GM21576 (cell line): Measurements from ENCODE around the gene UQCC2.

Source experiments
- ATAC-seq: cut with Tn5 transposase; IDR thresholded peaks from one replicate; pipeline ENCODE4 v1.9.1; 2021; ENCODE audit warnings: mild to moderate bottlenecking, moderate library complexity; ENCODE audit not compliant: unreplicated experiment

Gene UQCC2

GRCh38 chr6:33692078-33692759 lies 19.3 kb downstream of the UQCC2 start:
- ATAC-seq: no peak

- no peak for ATAC-seq
These were observed 19.9 kb downstream of the UQCC2 start for GRCh38 chr6:33691456-33692077.

DNA sequence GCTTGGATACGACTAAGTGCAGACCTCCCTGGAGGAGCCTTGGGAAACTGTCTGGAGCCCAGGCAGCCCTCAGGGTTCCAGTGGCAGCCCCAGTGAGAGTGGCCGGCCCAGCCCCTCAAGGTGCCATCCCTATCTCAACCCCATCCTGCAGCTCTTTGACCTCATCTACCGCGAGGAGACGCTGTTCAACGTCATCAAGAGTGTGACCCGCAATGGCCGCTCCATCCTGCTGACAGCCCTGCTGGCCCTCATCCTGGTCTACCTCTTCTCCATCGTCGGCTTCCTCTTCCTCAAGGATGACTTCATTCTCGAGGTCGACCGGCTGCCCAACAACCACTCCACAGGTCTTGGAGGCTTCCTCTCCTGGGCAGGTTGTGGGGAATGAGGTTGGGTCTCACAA lies 20.7 kb downstream of the UQCC2 start:
- no peak for ATAC-seq

GRCh38 chr6:33689879-33690278 lies 21.6 kb downstream of the UQCC2 start:
- ATAC-seq: no peak

- no peak for ATAC-seq
These were observed 22.4 kb downstream of the UQCC2 start for GRCh38 chr6:33689148-33689494.

DNA sequence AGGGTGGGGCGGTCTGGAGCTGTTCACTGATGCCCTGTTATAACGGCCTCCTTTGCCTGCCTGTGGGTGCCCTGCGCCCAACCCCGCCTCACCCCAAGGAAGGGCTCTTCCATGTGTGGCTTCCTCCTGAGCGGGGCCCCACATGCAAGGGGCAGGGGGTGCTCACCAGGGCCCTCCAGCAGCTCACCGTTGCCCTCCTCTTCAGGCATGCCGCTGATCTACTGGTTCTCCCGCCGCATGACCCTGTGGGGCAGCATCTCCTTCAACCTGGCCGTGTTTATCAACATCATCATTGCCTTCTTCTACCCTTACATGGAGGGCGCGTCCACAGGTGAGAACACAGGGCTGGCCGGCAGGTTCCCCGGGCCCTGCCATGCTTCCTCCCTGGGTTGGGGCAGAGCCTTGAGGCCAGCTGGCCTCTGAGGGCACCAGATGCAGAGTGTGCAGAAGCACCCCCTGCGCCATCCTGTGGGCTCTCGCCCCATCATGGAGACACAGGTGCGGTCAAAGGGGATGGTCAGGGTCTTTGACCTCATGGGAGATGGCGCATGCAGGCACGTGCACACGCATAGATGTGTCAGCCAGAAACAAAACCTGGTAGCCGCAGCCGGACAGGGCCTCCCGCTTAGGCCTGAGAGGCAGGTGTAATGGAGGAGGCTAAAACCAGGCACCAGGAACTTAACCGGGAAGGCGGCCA lies 22.9 kb downstream of the UQCC2 start:
- ATAC-seq: no peak

- ATAC-seq: no peak
These were observed 23.5 kb downstream of the UQCC2 start for GRCh38 chr6:33688006-33688405.

- ATAC-seq: no peak
These were observed 24.2 kb downstream of the UQCC2 start for GRCh38 chr6:33686981-33687975.

- no peak for ATAC-seq
These were observed 25.1 kb downstream of the UQCC2 start for GRCh38 chr6:33686225-33686924.

- no peak for ATAC-seq
These were observed 25.9 kb downstream of the UQCC2 start for GRCh38 chr6:33685411-33686224.

DNA sequence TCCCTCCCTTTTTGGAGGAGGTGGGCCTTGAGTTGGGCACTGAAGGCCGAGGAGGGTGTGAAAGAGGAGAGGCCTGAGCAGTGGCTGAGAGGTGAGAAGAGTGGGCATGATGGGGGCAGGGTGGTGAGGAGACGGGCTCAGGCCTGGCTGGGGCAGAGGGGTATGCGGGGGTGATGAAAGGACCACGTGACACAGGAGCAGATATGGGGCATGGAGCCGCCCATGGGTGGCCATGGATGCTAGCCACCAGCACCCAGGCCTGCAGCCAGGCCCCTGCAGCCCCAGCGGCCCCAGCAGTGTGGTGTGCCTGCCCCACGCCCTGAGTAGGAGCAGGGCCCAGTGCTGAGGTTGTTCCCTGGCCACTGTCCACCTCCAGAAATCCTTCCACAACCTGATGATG lies 26.5 kb downstream of the UQCC2 start:
- no peak for ATAC-seq

DNA sequence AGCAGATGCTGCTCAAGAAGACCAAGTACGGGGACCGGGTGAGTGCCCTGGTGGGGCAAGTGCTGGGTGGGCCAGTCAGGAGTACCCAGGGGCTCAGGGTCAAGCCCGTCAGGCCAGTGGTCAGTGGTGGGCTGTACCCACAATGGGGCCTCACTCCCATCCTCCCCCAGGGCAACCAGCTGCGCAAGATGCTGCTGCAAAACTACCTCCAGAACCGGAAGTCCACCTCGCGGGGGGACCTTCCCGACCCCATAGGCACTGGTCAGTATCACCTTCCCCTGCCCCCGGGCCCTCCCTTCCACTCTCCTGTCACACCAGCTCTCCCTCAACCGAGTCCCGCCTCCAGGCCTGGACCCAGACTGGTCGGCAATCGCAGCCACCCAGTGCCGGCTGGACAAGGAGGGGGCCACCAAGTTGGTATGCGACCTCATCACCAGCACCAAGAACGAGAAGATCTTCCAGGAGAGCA lies 27.0 kb downstream of the UQCC2 start:
- no peak for ATAC-seq

GRCh38 chr6:33683576-33684427 lies 27.7 kb downstream of the UQCC2 start:
- ATAC-seq: no peak

DNA sequence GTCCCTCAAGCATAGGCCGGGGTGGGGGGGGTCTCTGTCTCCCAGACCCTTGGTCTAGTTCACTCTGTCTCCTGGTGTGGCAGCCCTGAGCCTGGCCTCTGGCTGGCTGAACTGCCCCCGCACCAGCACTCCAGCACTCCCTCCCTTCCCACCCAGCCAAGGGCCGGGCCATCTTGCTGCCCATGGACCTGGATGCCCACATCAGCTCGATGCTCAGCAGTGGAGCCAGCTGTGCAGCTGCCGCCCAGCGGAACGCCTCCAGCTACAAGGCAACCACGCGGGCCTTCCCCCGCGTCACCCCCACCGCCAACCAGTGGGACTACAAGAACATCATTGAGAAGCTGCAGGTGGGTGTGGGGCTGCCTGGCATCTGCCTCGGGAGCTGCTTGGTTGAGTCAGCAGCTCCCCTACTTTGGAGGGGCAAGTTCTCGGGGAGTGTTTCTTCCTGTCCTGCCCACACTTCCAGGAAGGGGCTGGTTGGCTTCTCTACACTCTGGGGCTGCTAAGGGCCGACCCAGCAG lies 28.4 kb downstream of the UQCC2 start:
- no peak for ATAC-seq

DNA sequence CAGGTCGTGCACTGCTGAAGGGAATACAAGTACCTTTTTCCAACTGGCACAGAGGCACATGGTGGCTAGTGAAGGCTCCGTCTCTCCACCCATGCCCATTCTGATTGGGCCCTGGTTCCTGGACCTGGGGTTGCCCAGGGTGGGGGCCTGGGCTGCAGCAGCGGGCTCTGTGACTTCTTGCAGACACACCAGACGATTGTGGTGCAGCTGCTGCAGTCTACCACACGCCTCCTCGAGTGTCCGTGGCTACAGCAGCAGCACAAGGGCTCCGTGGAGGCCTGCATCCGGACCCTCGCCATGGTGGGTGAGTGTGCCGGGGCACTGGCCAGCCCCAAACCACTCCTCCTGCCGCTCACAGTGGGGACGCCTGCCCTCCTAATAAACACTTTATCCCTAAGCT lies 29.2 kb downstream of the UQCC2 start:
- no peak for ATAC-seq

GRCh38 chr6:33679761-33680160 lies 31.7 kb downstream of the UQCC2 start:
- ATAC-seq: no peak

DNA sequence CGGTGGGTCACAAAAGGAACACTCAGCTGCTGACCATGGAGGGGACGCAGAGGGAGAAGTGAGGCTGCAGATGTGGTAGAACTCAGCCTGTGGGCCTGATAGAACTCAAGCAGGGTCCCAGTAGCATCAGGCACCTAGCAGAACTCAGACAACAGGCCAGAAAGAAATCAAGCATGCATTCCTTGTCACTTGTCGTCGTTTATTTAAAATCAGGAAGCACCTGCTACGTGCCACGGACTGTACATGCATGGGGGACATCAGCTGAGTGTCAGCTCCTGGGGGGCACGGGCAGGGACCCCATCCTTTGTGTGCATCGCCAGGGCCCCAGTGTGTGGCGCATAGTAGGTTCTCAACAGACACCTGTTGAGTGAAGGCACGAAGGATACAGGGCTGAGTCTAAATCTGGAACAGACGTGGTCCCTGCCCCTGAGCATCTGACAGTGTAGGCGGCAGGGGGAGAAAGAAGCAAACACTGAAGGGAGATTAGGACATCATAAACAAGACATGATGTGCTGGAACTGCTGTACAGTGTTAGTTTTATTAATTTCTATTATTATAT lies 32.5 kb downstream of the UQCC2 start:
- ATAC-seq: no peak
